Psoas muscle (tissue), 8 donors: ENCODE data around the gene DNAAF5. TPM values are rescaled to one million over a fixed set of nuclear protein-coding genes. Genes with fewer than 3 reads are reported as not detected.

Experiments
- ATAC-seq, 4 donors: fragments of 200-7000 bp; cut with Tn5 transposase; one replicate each; pipeline ENCODE4 v1.9.1; 2020; ENCODE audit warnings: moderate library complexity in 3 of 4, mild to moderate bottlenecking in 2 of 4
- DNase-seq, 2 donors: peaks; one replicate each; pipeline ENCODE4 v3.0.0-alpha.2; 2020
- H3K27ac ChIP-seq: fragments of 200-600 bp; one replicate; pipeline ENCODE4 v1.8.0; 2022
- H3K27me3 ChIP-seq, 3 donors: fragments of 200-600 bp in 1 of 3; one replicate each; pipeline versions ENCODE4 v1.6.1 to v1.8.0; 2013 to 2022; ENCODE audit warnings: low read length in 2 of 3, mild to moderate bottlenecking in 2 of 3, moderate library complexity in 1 of 3; ENCODE audit not compliant: insufficient read depth in 3 of 3
- H3K36me3 ChIP-seq, 2 donors: fragments of 200-600 bp in 1 of 2; one replicate each; pipeline versions ENCODE4 v1.6.1 to v1.8.0; 2013 to 2022; ENCODE audit warnings: low read depth in 1 of 2, mild to moderate bottlenecking in 1 of 2, moderate library complexity in 1 of 2; ENCODE audit not compliant: insufficient read depth in 1 of 2
- H3K4me1 ChIP-seq: fragments of 200-600 bp; one replicate; pipeline ENCODE4 v1.8.0; 2022
- H3K4me3 ChIP-seq: fragments of 200-600 bp; one replicate; pipeline ENCODE4 v1.8.0; 2022; ENCODE audit warnings: mild to moderate bottlenecking
- H3K9me3 ChIP-seq: fragments of 200-600 bp; one replicate; pipeline ENCODE4 v1.8.0; 2022
- CTCF ChIP-seq: fragments of 200-600 bp; IDR thresholded peaks from one replicate; pipeline ENCODE4 v1.8.0; 2022; ENCODE audit warnings: antibody characterized with exemption
- WGBS, 3 donors: extraction: QIAGEN DNeasy Blood & Tissue Kit; methylation state at CpG; one replicate each; pipeline versions ENCODE4 v1.1.6 to v1.1.7; 2013; 5-methylcytosine and 5-hydroxymethylcytosine counted together
- intact Hi-C, 2 donors: fragments of 100-400 bp; cut with DNase I; formaldehyde crosslinking; loops; one replicate each; pipeline versions ENCODE4 v1.11.0 to v1.14.2; 2022
- polyA plus RNA-seq, 3 donors: library from polyadenylated mRNA; stranded (reverse); fragments of 200-250 nt; gene quantifications; one replicate each; pipeline ENCODE4 v1.2.3, GENCODE V29; 2013
- total RNA-seq, 4 donors: library from RNA; stranded (reverse); fragmentation: NEBNext Ultra II Directional in 2 of 4; extraction: Animal tissue kit (Norgen Biotek cat#: 25700) in 2 of 4; gene quantifications; one replicate each; pipeline versions ENCODE4 v1.2.1 to v1.2.4, GENCODE V29; 2021 to 2023
- donor health status: healthy with polysubstance abuse.
- donor health status: DM: no; HTN: no; CAD: no; lungs with moderate emphysema.
- donor health status: Bipolar disorder and iron deficiency.
- donor health status: healthy.
- donor health status: DM: yes; HTN: yes; CAD: no.
- donor health status: DM: no; HTN: no; CAD: no.
- donor health status: DM: no; HTN: no; CAD: no.
- donor health status: DM: yes; HTN: yes; CAD: no.

The DNAAF5 gene
- total and polyA plus RNA-seq, 7 donors, result 9.3 to 26.7 (median 17.8) TPM

- Histone ChIP-seq H3K27me3 (no peaks in the 10 kb centered on the region), H3K36me3 (peaks cover 0 to 12% of the 10 kb centered on the region in 2 donors), H3K4me3 (no peak overlapping the region), H3K27ac (peak overlapping the region; percentile 96), H3K9me3 (no peaks in the 10 kb centered on the region), H3K4me1 (peaks cover 91% of the 10 kb centered on the region)
- no peak for TF ChIP-seq CTCF
- intact Hi-C loops, result no loop called here
- 86 to 91% (median 86%) methylated on average over 15 of the region's 15 CpGs for WGBS, 3 donors
- no peak for DNase-seq
- ATAC-seq, result no peak
These were observed 106.5 kb downstream of the DNAAF5 start for GRCh38 chr7:832968-833424.

- H3K27me3 ChIP-seq, result no peaks in the 10 kb centered on the region
- DNase-seq, result no peak
- intact Hi-C loops, result no loop called here
- H3K27ac ChIP-seq, result peak overlapping the region; percentile 96
- no peak overlapping the region for H3K4me3 ChIP-seq
- no peak for ATAC-seq
- 71 to 92% (median 78%) methylated on average over 8 of the region's 8 CpGs for WGBS, 3 donors
- TF ChIP-seq CTCF, result no peak
- H3K9me3 ChIP-seq, result no peaks in the 10 kb centered on the region
- peaks cover 92% of the 10 kb centered on the region for H3K4me1 ChIP-seq
- H3K36me3 ChIP-seq, result peaks cover 0 to 15% of the 10 kb centered on the region in 2 donors
These were observed 107.2 kb downstream of the DNAAF5 start for GRCh38 chr7:833601-834258.

GRCh38 chr7:834277-834676 lies 107.8 kb downstream of the DNAAF5 start:
- TF ChIP-seq CTCF, result no peak
- Histone ChIP-seq H3K4me3 (no peak overlapping the region), H3K27me3 (no peaks in the 10 kb centered on the region), H3K27ac (peak overlapping the region; percentile 96), H3K36me3 (peaks cover 0 to 20% of the 10 kb centered on the region in 2 donors), H3K9me3 (no peaks in the 10 kb centered on the region), H3K4me1 (peaks cover 90% of the 10 kb centered on the region)
- no peak for ATAC-seq
- no peak for DNase-seq
- intact Hi-C loops, result no loop called here
- WGBS, 3 donors, result 88 to 92% (median 91%) methylated on average over 12 of the region's 12 CpGs

- Histone ChIP-seq H3K36me3 (peaks cover 0 to 26% of the 10 kb centered on the region in 2 donors), H3K27ac (peak overlapping the region; percentile 96), H3K27me3 (no peaks in the 10 kb centered on the region), H3K4me1 (peaks cover 83% of the 10 kb centered on the region), H3K4me3 (no peak overlapping the region), H3K9me3 (no peaks in the 10 kb centered on the region)
- ATAC-seq, result no peak
- 90 to 96% (median 91%) methylated on average over 12 of the region's 12 CpGs for WGBS, 3 donors
- DNase-seq, result no peak
- no peak for TF ChIP-seq CTCF
- intact Hi-C loops, result loop anchor here (5.0 kb wide), 2 partner anchors 37 to 48 kb away; no protein-coding TSS in a partner anchor
These were observed 108.5 kb downstream of the DNAAF5 start for GRCh38 chr7:835021-835420.
